PFSK-1 (cell line): ENCODE measurements around the gene ATG4D.

Experiments used
- FOXP2 ChIP-seq: optimal IDR thresholded peaks from 2 replicates; pipeline ENCODE3; 2011; ENCODE audit warnings: borderline replicate concordance, control low read depth, inconsistent platforms; ENCODE audit not compliant: insufficient read depth; ENCODE audit errors: extremely low read length, extremely low read depth
- POLR2AphosphoS5 ChIP-seq: IDR thresholded peaks from 2 replicates; pipeline ENCODE4 v1.6.1; 2012; ENCODE audit warnings: low read depth, mild to moderate bottlenecking, control low read depth, low read length, moderate library complexity
- REST ChIP-seq, 2 experiments: IDR thresholded peaks; 2 replicates each; pipeline versions ENCODE4 v1.6.1 to v1.8.0; 2011 to 2012; ENCODE audit warnings: low read depth in 2 of 2, low read length in 2 of 2, control low read depth in 1 of 2, inconsistent platforms in 1 of 2, mild to moderate bottlenecking in 1 of 2, moderate library complexity in 1 of 2; ENCODE audit not compliant: insufficient read depth in 1 of 2
- SIN3A ChIP-seq: IDR thresholded peaks from 2 replicates; pipeline ENCODE4 v1.6.1; 2012; ENCODE audit warnings: mild to moderate bottlenecking, low read length, moderate library complexity, borderline replicate concordance; ENCODE audit not compliant: insufficient read depth
- TAF1 ChIP-seq: IDR thresholded peaks from 2 replicates; pipeline ENCODE4 v1.6.1; 2012; ENCODE audit warnings: low read length, control low read depth, borderline replicate concordance; ENCODE audit not compliant: insufficient read depth

Gene ATG4D

GRCh38 chr19:10502524-10503001, 41.1 kb upstream of the ATG4D start:
- TF ChIP-seq REST (IDR thresholded peaks at IDR 0.05; ENCODE audit: insufficient read depth in 1 of 2, low read depth in 2 of 2, low read length in 2 of 2) (peak in 1 of 2 experiments; percentile 43; a peak in 1 of 4 replicates), SIN3A (peak; percentile 87; the same call in 1 of the 2 replicates), POLR2AphosphoS5 (peak; percentile 61; the same call in 1 of the 2 replicates), FOXP2 (peak; percentile 91), TAF1 (peak; percentile 83; the same call in 1 of the 2 replicates)

DNA sequence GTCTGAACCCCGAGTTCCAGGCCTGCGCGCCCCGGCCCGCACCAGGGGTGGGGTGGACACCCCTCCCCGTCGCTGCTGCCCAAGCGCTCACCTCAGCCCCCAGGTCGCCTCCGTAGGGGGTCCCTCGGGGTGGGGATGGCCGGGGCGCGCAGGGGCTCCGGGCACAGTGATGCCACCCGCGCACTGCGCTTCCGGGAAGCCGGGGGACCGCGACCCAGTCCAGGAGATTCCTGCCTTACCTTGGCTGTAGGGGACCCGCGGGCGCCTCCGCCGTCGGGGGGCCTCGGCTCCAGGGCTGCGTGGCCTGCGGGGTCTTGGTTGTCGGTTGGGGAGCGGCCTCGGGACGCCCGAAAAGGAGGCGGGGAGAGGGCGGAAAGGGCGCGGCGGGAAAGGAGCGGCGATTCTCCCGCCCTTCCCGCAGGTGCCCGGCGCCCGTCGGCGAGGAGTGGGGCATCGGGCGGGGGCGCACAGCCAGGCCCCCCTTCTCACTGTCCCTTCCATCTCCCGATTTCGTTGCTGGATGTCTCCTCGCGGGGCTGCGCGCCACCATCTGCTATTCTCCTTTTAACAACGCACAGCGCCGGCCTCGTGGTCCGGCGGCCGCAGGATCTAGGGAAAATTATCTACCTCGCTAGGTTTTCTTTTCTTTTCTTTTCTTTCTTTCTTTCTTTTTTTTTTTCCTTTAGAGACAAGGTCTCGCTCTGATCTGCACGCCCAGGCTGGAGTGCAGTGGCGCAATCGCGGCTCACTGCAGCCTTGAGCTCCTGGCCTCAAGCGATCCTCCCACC, 40.5 kb upstream of the ATG4D start, which contains the start of gene KEAP1:
KEAP1 (minus strand) TSS at position 355 of the 788 bp plus-strand sequence. CDS start 3,323 bp downstream, outside the sequence.
- no peak for TF ChIP-seq FOXP2
- TF ChIP-seq POLR2AphosphoS5 = no peak
- no peak for TF ChIP-seq SIN3A
- TF ChIP-seq REST (IDR thresholded peaks at IDR 0.05; ENCODE audit: insufficient read depth in 1 of 2, low read depth in 2 of 2, low read length in 2 of 2) = no peak
- no peak for TF ChIP-seq TAF1

DNA sequence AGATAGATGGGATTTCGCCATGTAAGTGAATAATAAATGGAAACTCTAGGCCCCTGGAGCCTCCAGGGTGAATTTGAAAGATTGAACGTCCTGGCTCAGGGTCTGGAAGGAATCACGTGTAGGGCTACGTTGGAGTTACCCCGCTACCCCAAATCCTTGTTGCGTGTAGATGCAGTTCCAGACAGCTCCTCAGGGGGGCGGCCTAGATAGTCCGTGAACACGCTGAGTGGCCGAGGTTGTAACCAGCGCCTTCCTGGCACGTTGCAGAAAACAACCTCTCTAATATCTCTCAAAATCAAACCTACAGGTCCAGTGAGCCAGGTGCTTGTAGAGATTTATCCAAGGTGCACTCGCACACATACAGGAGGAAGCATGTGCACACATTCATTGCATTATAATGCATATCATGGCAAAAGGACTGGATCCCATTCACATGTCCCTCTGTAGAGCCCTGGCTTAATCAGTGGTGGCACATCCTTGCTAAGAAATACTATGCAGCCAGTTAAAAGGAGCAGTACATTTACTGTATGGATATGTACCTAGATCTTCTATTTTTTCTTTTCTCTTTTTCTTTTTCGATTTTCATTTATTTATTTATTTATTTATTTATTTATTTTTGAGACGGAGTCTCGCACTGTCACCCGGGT, 38.0 kb upstream of the ATG4D start:
- TF ChIP-seq FOXP2 = peak; percentile 32
- no peak for TF ChIP-seq REST (IDR thresholded peaks at IDR 0.05; ENCODE audit: insufficient read depth in 1 of 2, low read depth in 2 of 2, low read length in 2 of 2)
- TF ChIP-seq TAF1 = no peak

DNA sequence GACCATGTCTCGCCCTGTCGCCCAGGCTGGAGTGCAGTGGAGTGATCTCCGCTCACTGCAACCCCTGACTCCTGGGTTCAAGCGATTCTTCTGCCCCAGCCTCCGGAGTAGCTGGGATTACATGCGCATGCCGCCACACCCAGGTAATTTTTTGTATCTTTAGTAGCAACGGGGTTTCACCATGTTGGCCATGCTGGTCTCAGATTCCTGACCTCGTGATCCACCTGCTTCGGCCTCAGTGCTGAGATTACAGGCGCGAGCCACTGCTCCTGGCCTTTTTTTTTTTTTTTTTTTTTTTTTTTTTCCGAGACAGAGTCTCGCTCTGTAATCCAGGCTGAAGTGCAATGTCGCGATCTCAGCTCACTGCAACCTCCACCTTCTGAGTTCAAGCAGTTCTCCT, 35.7 kb upstream of the ATG4D start:
- TF ChIP-seq FOXP2 = no peak
- TF ChIP-seq REST (IDR thresholded peaks at IDR 0.05; ENCODE audit: insufficient read depth in 1 of 2, low read depth in 2 of 2, low read length in 2 of 2) = no peak
- no peak for TF ChIP-seq TAF1
- TF ChIP-seq SIN3A = no peak
- TF ChIP-seq POLR2AphosphoS5 = no peak
